B cell (primary cell): ENCODE measurements around the gene CARMIL3. TPM values are rescaled to one million over a fixed set of nuclear protein-coding genes. Genes with fewer than 3 reads are reported as not detected.

ENCODE experiments used
- ATAC-seq: fragments of 200-7000 bp; cut with Tn5 transposase; one replicate; pipeline ENCODE4 v1.10.0; 2021; ENCODE audit warnings: low read depth, mild to moderate bottlenecking, moderate number of reproducible peaks, moderate library complexity
- CTCF ChIA-PET: fragments of 350-600 bp; sonication (Branson Sonifier 250); formaldehyde crosslinking; loops from one replicate; lab custom pipeline; 2021; ENCODE audit warnings: antibody characterized with exemption, inconsistent platforms; lab: Charles Lee
- POLR2A ChIA-PET: fragments of 350-600 bp; sonication (Branson Sonifier 250); formaldehyde crosslinking; loops from one replicate; lab custom pipeline; 2021; ENCODE audit warnings: antibody characterized with exemption; lab: Charles Lee
- DNase-seq: peaks from one replicate; pipeline ENCODE4 v3.0.0; 2013
- H2AFZ ChIP-seq: 2 replicates; pipeline ENCODE4 v1.6.1; 2012; ENCODE audit warnings: mild to moderate bottlenecking, low read depth, low read length; ENCODE audit not compliant: insufficient read depth, poor library complexity, severe bottlenecking
- H3K27ac ChIP-seq, 2 donors: 1 replicate in 1 of 2; 2 replicates in 1 of 2; pipeline ENCODE4 v1.5.1; 2012 to 2013; ENCODE audit warnings: low read length in 2 of 2, mild to moderate bottlenecking in 2 of 2, moderate library complexity in 1 of 2
- H3K27me3 ChIP-seq, 4 experiments: fragments of 200-600 bp in 1 of 4; sonication (generic) in 1 of 4; replicated peaks in 1 of 4; 1 replicate in 2 of 4; 2 replicates in 2 of 4; pipeline versions ENCODE4 v1.6.1 to v1.7.0; 2013 to 2016; ENCODE audit warnings: low read length in 3 of 4, mild to moderate bottlenecking in 2 of 4, mixed read lengths in 1 of 4, moderate library complexity in 1 of 4; ENCODE audit not compliant: insufficient read depth in 4 of 4, control insufficient read depth in 3 of 4; ENCODE audit errors: control extremely low read depth in 1 of 4
- H3K36me3 ChIP-seq, 2 experiments: replicated peaks in 1 of 2; 1 replicate in 1 of 2; 2 replicates in 1 of 2; pipeline versions ENCODE4 v1.6.1 to v1.7.1; 2013; ENCODE audit warnings: low read length in 1 of 2; ENCODE audit not compliant: insufficient read depth in 2 of 2, control insufficient read depth in 1 of 2; ENCODE audit errors: control extremely low read depth in 1 of 2, extremely low read depth in 1 of 2
- H3K4me1 ChIP-seq, 2 donors: fragments of 200-600 bp in 1 of 2; sonication (generic) in 1 of 2; 1 replicate in 1 of 2; 2 replicates in 1 of 2; pipeline versions ENCODE4 v1.5.1 to v1.6.1; 2013 to 2017; ENCODE audit warnings: low read length in 2 of 2; ENCODE audit not compliant: control insufficient read depth in 2 of 2, insufficient read depth in 2 of 2
- H3K4me2 ChIP-seq: replicated peaks from 2 replicates; pipeline ENCODE3; 2012; ENCODE audit warnings: mild to moderate bottlenecking, low read depth, low read length; ENCODE audit not compliant: poor library complexity, severe bottlenecking
- H3K4me3 ChIP-seq, 5 experiments: fragments of 200-600 bp in 1 of 5; sonication (generic) in 1 of 5; 1 replicate in 3 of 5; 2 replicates in 2 of 5; pipeline versions ENCODE4 v1.5.1 to v1.7.0; 2011 to 2016; ENCODE audit warnings: low read length in 4 of 5, mild to moderate bottlenecking in 4 of 5, low read depth in 2 of 5, control low read depth in 1 of 5, moderate library complexity in 1 of 5; ENCODE audit not compliant: insufficient read depth in 1 of 5; ENCODE audit errors: control extremely low read depth in 1 of 5, extremely low read depth in 1 of 5
- H3K79me2 ChIP-seq: fragments of 200-600 bp; sonication (generic); one replicate; pipeline ENCODE4 v1.6.0; 2016; ENCODE audit warnings: low read length; ENCODE audit not compliant: control insufficient read depth, insufficient read depth
- H3K9ac ChIP-seq: fragments of 200-600 bp; sonication (generic); 2 replicates; pipeline ENCODE4 v1.6.1; 2017; ENCODE audit warnings: mild to moderate bottlenecking, low read length, moderate library complexity
- H3K9me3 ChIP-seq, 3 donors: one replicate each; pipeline versions ENCODE4 v1.6.1 to v1.7.1; 2013; ENCODE audit warnings: low read length in 2 of 3; ENCODE audit not compliant: control insufficient read depth in 2 of 3, insufficient read depth in 1 of 3; ENCODE audit errors: control extremely low read depth in 1 of 3
- H4K20me1 ChIP-seq: 2 replicates; pipeline ENCODE4 v1.6.0; 2012; ENCODE audit warnings: mild to moderate bottlenecking, low read length; ENCODE audit not compliant: insufficient read depth, control insufficient read depth, poor library complexity, severe bottlenecking
- H3K27ac Mint-ChIP-seq: one replicate; pipeline ENCODE4 v1.8.0; 2021; ENCODE audit warnings: mixed read lengths
- H3K27me3 Mint-ChIP-seq: one replicate; pipeline ENCODE4 v1.8.0; 2021; ENCODE audit warnings: mixed read lengths
- H3K4me1 Mint-ChIP-seq: one replicate; pipeline ENCODE4 v1.8.0; 2021; ENCODE audit warnings: mixed read lengths
- H3K4me3 Mint-ChIP-seq: one replicate; pipeline ENCODE4 v1.8.0; 2021; ENCODE audit warnings: mixed read lengths
- H3K9me3 Mint-ChIP-seq: one replicate; pipeline ENCODE4 v1.8.0; 2022; ENCODE audit warnings: mixed read lengths; ENCODE audit not compliant: insufficient read depth
- EZH2 ChIP-seq: IDR thresholded peaks from 2 replicates; pipeline ENCODE4 v1.6.1; 2012; ENCODE audit warnings: borderline replicate concordance, low read depth, mild to moderate bottlenecking, moderate library complexity, low read length; ENCODE audit not compliant: insufficient read depth, poor library complexity, severe bottlenecking
- WGBS: methylation state at CpG from one replicate; pipeline ENCODE4 v1.1.5; 2013; ENCODE audit warnings: missing lambda C conversion rate; ENCODE audit not compliant: insufficient coverage; 5-methylcytosine and 5-hydroxymethylcytosine counted together
- intact Hi-C: fragments of 100-400 bp; cut with micrococcal nuclease; formaldehyde crosslinking; loops from one replicate; pipeline ENCODE4 v1.10.0; 2022
- polyA plus RNA-seq: library from polyadenylated mRNA; depleted of rRNA; stranded (reverse); fragments of >200 nt; gene quantifications from 2 replicates; pipeline ENCODE4 v1.2.3, GENCODE V29; 2012
- total RNA-seq, 2 donors: library from RNA; stranded (reverse); fragments of 120-200 nt in 1 of 2; gene quantifications; 1 replicate in 1 of 2; 2 replicates in 1 of 2; pipeline versions ENCODE4 v1.2.3 to v1.2.4, GENCODE V29; 2013 to 2022
- TF ChIP-seq, protein P1 (sequence below): fragments of 200-600 bp; IDR thresholded peaks from one replicate; pipeline ENCODE4 v1.8.0; 2022; ENCODE audit warnings: antibody characterized with exemption, mild to moderate bottlenecking

Gene CARMIL3
- total and polyA plus RNA-seq, 2 donors (not counting 1 experiment from before 2014, with no cell fraction given): 1.0 to 7.2 TPM

DNA sequence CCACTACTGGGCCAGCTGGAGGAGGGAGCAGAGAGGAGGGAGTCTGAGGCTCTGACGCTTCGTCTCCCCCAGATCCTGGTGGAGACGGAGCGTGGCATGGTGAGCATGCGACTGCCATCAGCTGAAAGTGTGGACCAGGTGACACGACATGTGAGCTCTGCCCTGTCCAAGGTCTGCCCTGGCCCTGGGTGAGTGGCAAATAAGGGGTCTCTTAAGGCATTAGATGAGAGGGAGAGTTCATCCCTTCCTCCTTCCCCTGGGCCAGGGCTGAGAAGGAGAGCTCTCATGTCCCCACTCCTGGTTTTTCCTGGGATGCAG lies 2.5 kb downstream of the CARMIL3 start:
- H3K27ac Mint-ChIP-seq: no peak overlapping the region

GRCh38 chr14:24054646-24055045 lies 2.8 kb downstream of the CARMIL3 start:
- no peaks in the 10 kb centered on the region for H3K79me2 ChIP-seq
- peaks cover 9 to 19% of the 10 kb centered on the region in 2 donors for H3K4me1 ChIP-seq
- 98% methylated on average over 5 of the region's 9 CpGs for WGBS
- H4K20me1 ChIP-seq: no peaks in the 10 kb centered on the region
- H3K4me3 ChIP-seq: no peak overlapping the region
- H3K4me2 ChIP-seq: no peak overlapping the region
- intact Hi-C loops: loop anchor here (5.0 kb wide), 1 partner anchor 467 kb away; no protein-coding TSS in a partner anchor
- H3K9me3 ChIP-seq: peaks cover 0 to 3% (median 0%) of the 10 kb centered on the region in 3 donors
- Mint-ChIP-seq H3K27me3 (peaks cover 7% of the 10 kb centered on the region), H3K9me3 (no peaks in the 10 kb centered on the region), H3K4me3 (no peak overlapping the region), H3K27ac (no peak overlapping the region), H3K4me1 (peaks cover 27% of the 10 kb centered on the region)
- H3K27ac ChIP-seq: no peak overlapping the region
- H2AFZ ChIP-seq: no peak overlapping the region
- H3K9ac ChIP-seq: no peak overlapping the region
- ChIA-PET POLR2A (interaction anchor here (0.8 kb wide), 1 partner anchor 36 kb away, joined by 3 read pairs; no protein-coding TSS in a partner anchor), CTCF (interaction anchor here (1.2 to 14.5 kb wide), 3 partner anchors 32 to 53 kb away, joined by 3 to 220 read pairs (median 198); partner anchors contain the start of gene PCK2)
- no peak for ATAC-seq
- no peaks in the 10 kb centered on the region for H3K36me3 ChIP-seq
- peaks cover 0 to 31% (median 8%) of the 10 kb centered on the region in 4 experiments for H3K27me3 ChIP-seq
- TF ChIP-seq, protein P1, sequence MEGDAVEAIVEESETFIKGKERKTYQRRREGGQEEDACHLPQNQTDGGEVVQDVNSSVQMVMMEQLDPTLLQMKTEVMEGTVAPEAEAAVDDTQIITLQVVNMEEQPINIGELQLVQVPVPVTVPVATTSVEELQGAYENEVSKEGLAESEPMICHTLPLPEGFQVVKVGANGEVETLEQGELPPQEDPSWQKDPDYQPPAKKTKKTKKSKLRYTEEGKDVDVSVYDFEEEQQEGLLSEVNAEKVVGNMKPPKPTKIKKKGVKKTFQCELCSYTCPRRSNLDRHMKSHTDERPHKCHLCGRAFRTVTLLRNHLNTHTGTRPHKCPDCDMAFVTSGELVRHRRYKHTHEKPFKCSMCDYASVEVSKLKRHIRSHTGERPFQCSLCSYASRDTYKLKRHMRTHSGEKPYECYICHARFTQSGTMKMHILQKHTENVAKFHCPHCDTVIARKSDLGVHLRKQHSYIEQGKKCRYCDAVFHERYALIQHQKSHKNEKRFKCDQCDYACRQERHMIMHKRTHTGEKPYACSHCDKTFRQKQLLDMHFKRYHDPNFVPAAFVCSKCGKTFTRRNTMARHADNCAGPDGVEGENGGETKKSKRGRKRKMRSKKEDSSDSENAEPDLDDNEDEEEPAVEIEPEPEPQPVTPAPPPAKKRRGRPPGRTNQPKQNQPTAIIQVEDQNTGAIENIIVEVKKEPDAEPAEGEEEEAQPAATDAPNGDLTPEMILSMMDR: no peak
- no peak for TF ChIP-seq EZH2
- DNase-seq: no peak

More for the DNA sequence above, 2.5 kb downstream of the CARMIL3 start:
- intact Hi-C loops: loop anchor here (5.0 kb wide), 1 partner anchor 467 kb away; no protein-coding TSS in a partner anchor
- H3K36me3 ChIP-seq: no peaks in the 10 kb centered on the region
- H4K20me1 ChIP-seq: no peaks in the 10 kb centered on the region
- H3K4me3 ChIP-seq: no peak overlapping the region
- peaks cover 11 to 21% of the 10 kb centered on the region in 2 donors for H3K4me1 ChIP-seq
- Mint-ChIP-seq H3K4me3 (no peak overlapping the region), H3K9me3 (no peaks in the 10 kb centered on the region), H3K27me3 (peaks cover 7% of the 10 kb centered on the region), H3K4me1 (peaks cover 29% of the 10 kb centered on the region)
- ChIA-PET POLR2A (interaction anchor here (0.8 kb wide), 1 partner anchor 36 kb away, joined by 3 read pairs; no protein-coding TSS in a partner anchor), CTCF (interaction anchor here (1.2 to 14.5 kb wide), 3 partner anchors 32 to 53 kb away, joined by 3 to 220 read pairs (median 198); partner anchors contain the start of gene PCK2)
- ATAC-seq (no peak), DNase-seq (no peak)
- H3K9ac ChIP-seq: no peak overlapping the region
- no peak overlapping the region for H2AFZ ChIP-seq
- WGBS: 82% methylated on average over 6 of the region's 6 CpGs
- no peak overlapping the region for H3K27ac ChIP-seq
- no peak for TF ChIP-seq EZH2
- TF ChIP-seq, protein P1: no peak
- H3K4me2 ChIP-seq: no peak overlapping the region
- no peaks in the 10 kb centered on the region for H3K79me2 ChIP-seq
- H3K9me3 ChIP-seq: peaks cover 0 to 3% (median 0%) of the 10 kb centered on the region in 3 donors
- peaks cover 0 to 31% (median 8%) of the 10 kb centered on the region in 4 experiments for H3K27me3 ChIP-seq
